ENCODE measurements around the gene CYB5RL. TPM values are rescaled to one million over a fixed set of nuclear protein-coding genes. Genes with fewer than 3 reads are reported as not detected.

CYB5RL gene
- total RNA-seq, 2 donors from 2014 or later: 8.2 to 11.0 TPM

DNA sequence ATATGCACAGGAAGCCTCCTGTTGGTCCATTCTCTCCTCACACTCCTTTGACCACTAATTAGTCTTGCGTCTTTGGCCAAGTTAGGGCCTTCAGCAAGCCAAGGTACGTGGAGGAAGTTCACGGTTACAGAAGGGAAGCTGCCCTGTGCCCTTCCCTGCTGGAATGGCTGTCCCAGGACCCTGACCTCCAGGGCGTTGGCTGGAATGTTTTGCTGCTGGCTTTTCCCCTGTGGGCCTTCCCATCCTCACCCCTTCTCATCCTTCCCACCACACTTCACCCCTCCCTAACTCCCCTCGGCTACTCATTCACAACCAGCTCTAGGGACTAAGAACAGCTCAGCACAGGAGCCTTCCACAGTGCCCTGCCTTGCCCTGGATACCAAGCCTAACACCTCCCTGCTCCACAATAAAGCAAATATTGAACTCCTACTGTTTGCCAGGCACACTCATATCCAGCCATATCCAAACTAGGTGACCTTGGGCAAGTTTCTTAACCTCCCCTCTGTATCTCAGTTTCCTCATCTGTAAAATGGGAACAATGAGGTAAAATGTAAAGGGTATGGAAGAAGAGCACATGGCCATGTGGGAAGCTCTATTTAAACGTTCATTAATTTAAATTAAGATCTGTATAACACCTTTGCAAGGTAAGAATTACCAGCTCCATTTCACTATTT, 38.2 kb downstream of the CYB5RL start:
- Histone ChIP-seq H3K27ac (ENCODE audit: low read depth, low read length) (no peak overlapping the region), H3K4me1 (ENCODE audit: control insufficient read depth, insufficient read depth, low read length) (no peaks in the 10 kb centered on the region), H3K36me3 (ENCODE audit: control insufficient read depth, insufficient read depth, low read length) (no peaks in the 10 kb centered on the region), H3K9me3 (ENCODE audit: control insufficient read depth, low read length) (no peaks in the 10 kb centered on the region), H3K27me3 (ENCODE audit: control insufficient read depth, insufficient read depth, low read length, poor library complexity, severe bottlenecking) (no peaks in the 10 kb centered on the region), H3K9ac (ENCODE audit: extremely low read depth, low read length, poor library complexity, severe bottlenecking) (no peak overlapping the region), H3K4me3 (ENCODE audit: low read length) (no peak overlapping the region)
- Mint-ChIP-seq H3K27me3 (ENCODE audit: insufficient read depth) (peaks cover 4% of the 10 kb centered on the region), H3K4me1 (no peaks in the 10 kb centered on the region), H3K36me3 (ENCODE audit: low read depth) (no peaks in the 10 kb centered on the region), H3K27ac (no peak overlapping the region), H3K4me3 (no peak overlapping the region), H3K9me3 (no peaks in the 10 kb centered on the region)
- no peak for DNase-seq
- 70 to 89% methylated on average over 4 to 6 of the region's 6 CpGs for WGBS, 2 experiments (ENCODE audit: insufficient coverage in 1 of 2, insufficient read length in 1 of 2)
- TF ChIP-seq, protein P1, sequence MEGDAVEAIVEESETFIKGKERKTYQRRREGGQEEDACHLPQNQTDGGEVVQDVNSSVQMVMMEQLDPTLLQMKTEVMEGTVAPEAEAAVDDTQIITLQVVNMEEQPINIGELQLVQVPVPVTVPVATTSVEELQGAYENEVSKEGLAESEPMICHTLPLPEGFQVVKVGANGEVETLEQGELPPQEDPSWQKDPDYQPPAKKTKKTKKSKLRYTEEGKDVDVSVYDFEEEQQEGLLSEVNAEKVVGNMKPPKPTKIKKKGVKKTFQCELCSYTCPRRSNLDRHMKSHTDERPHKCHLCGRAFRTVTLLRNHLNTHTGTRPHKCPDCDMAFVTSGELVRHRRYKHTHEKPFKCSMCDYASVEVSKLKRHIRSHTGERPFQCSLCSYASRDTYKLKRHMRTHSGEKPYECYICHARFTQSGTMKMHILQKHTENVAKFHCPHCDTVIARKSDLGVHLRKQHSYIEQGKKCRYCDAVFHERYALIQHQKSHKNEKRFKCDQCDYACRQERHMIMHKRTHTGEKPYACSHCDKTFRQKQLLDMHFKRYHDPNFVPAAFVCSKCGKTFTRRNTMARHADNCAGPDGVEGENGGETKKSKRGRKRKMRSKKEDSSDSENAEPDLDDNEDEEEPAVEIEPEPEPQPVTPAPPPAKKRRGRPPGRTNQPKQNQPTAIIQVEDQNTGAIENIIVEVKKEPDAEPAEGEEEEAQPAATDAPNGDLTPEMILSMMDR (conservative IDR thresholded peaks at IDR 0.05): no peak

DNA sequence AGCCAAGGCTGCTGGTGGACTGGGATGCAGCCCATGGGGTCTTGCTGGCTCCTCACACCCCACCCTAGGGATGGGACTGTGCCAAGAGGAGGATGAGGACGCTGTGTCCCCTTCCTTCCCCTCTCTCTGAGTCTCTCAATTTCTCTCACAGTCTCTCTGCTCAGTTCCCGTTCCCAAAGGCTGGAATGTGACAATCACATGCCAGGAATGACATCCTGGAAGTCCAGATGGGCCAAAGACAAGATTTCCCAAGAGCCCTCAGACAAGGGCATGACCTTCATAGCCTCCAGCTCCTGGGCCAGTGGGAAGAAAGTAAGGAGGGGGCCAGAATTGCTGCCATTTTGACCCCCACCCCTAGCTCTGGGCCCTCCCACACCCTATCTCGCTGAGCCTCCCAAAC, 39.5 kb downstream of the CYB5RL start:
- Histone ChIP-seq H3K36me3 (ENCODE audit: control insufficient read depth, insufficient read depth, low read length) (no peaks in the 10 kb centered on the region), H3K27ac (ENCODE audit: low read depth, low read length) (no peak overlapping the region), H3K27me3 (ENCODE audit: control insufficient read depth, insufficient read depth, low read length, poor library complexity, severe bottlenecking) (no peaks in the 10 kb centered on the region), H3K4me3 (ENCODE audit: low read length) (no peak overlapping the region), H3K9me3 (ENCODE audit: control insufficient read depth, low read length) (no peaks in the 10 kb centered on the region), H3K9ac (ENCODE audit: extremely low read depth, low read length, poor library complexity, severe bottlenecking) (no peak overlapping the region), H3K4me1 (ENCODE audit: control insufficient read depth, insufficient read depth, low read length) (no peaks in the 10 kb centered on the region)
- Mint-ChIP-seq H3K27ac (no peak overlapping the region), H3K27me3 (ENCODE audit: insufficient read depth) (peaks cover 4% of the 10 kb centered on the region), H3K36me3 (ENCODE audit: low read depth) (no peaks in the 10 kb centered on the region), H3K4me3 (no peak overlapping the region), H3K9me3 (no peaks in the 10 kb centered on the region), H3K4me1 (no peaks in the 10 kb centered on the region)
- WGBS, 2 experiments (ENCODE audit: insufficient coverage in 1 of 2, insufficient read length in 1 of 2): 79 to 100% methylated on average over 1 to 3 of the region's 3 CpGs
- no peak for DNase-seq
- TF ChIP-seq, protein P1 (conservative IDR thresholded peaks at IDR 0.05): no peak

DNA sequence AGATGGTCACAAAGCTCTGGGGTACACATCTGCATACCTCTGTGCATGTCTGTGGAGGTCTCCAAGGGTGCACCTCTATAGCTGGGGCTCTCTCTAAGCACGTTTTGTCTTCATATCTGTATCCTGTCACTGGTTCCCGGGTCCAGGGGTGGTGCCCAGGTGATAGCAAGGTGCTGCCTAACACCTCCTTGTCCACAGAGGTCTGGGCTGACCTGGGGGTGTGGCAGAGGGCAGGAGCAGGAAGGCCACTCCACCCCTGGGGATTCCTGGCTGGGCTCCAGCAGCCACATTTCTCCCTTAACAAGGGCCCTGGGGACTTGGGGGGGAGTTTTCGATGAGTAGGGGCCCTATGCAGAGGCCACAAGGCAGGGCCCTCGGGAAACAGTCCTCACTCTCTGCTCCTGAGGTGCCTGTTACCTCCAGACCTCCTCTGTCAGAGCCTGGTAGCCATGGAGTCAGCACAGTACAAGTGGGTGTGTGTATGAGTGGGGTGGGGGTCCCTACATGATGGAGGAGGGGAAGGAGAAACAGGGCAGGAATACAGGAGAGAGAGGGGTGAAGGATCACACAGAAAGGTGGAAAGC, 40.0 kb downstream of the CYB5RL start:
- Mint-ChIP-seq H3K27ac (no peak overlapping the region), H3K9me3 (no peaks in the 10 kb centered on the region)

More for the DNA sequence above, 40.0 kb downstream of the CYB5RL start:
- H3K27me3 Mint-ChIP-seq (ENCODE audit: insufficient read depth): peaks cover 4% of the 10 kb centered on the region
- H3K36me3 Mint-ChIP-seq (ENCODE audit: low read depth): no peaks in the 10 kb centered on the region
- no peak overlapping the region for H3K9ac ChIP-seq (ENCODE audit: extremely low read depth, low read length, poor library complexity, severe bottlenecking)
- whole genome bisulfite sequencing, 2 experiments (ENCODE audit: insufficient coverage in 1 of 2, insufficient read length in 1 of 2): 90 to 93% methylated on average over 3 to 4 of the region's 4 CpGs
- no peaks in the 10 kb centered on the region for H3K27me3 ChIP-seq (ENCODE audit: control insufficient read depth, insufficient read depth, low read length, poor library complexity, severe bottlenecking)
- no peaks in the 10 kb centered on the region for H3K9me3 ChIP-seq (ENCODE audit: control insufficient read depth, low read length)
- DNase-seq: no peak
- no peak overlapping the region for H3K27ac ChIP-seq (ENCODE audit: low read depth, low read length)
- H3K36me3 ChIP-seq (ENCODE audit: control insufficient read depth, insufficient read depth, low read length): no peaks in the 10 kb centered on the region
- no peak overlapping the region for H3K4me3 ChIP-seq (ENCODE audit: low read length)
- H3K4me1 Mint-ChIP-seq: no peaks in the 10 kb centered on the region
- TF ChIP-seq, protein P1 (conservative IDR thresholded peaks at IDR 0.05): no peak
- H3K4me3 Mint-ChIP-seq: no peak overlapping the region
- no peaks in the 10 kb centered on the region for H3K4me1 ChIP-seq (ENCODE audit: control insufficient read depth, insufficient read depth, low read length)
